Measurements from ENCODE around the gene HIPK1.

The HIPK1 gene

GRCh38 chr1:114025609-114026401, 96.7 kb downstream of the HIPK1 start:
- no peaks in the 10 kb centered on the region for H3K9me3 ChIP-seq (ENCODE audit: low read depth, low read length)

GRCh38 chr1:114026797-114027196, 97.7 kb downstream of the HIPK1 start:
- DNase-seq (ENCODE audit: low read depth, low spot score) = no peak
- TF ChIP-seq POLR2AphosphoS5 (IDR thresholded peaks at IDR 0.05; ENCODE audit: borderline replicate concordance, low read depth, low read length) (no peak), EZH2 (IDR thresholded peaks at IDR 0.05) (no peak), FOXP2 (optimal IDR thresholded peaks at IDR 0.05; ENCODE audit: control extremely low read depth, extremely low read length, insufficient read depth) (no peak)
- H3K36me3 ChIP-seq (ENCODE audit: insufficient read depth, low read length) = no peaks in the 10 kb centered on the region
- H3K4me3 ChIP-seq = no peak overlapping the region
- no peaks in the 10 kb centered on the region for H3K9me3 ChIP-seq (ENCODE audit: low read depth, low read length)
- no peak overlapping the region for H3K9ac ChIP-seq (ENCODE audit: insufficient read length)
- no peak overlapping the region for H3K27ac ChIP-seq

More at GRCh38 chr1:114025609-114026401, 96.7 kb downstream of the HIPK1 start:
- DNase-seq (ENCODE audit: low read depth, low spot score) = no peak
- no peaks in the 10 kb centered on the region for H3K36me3 ChIP-seq (ENCODE audit: insufficient read depth, low read length)
- H3K9ac ChIP-seq (ENCODE audit: insufficient read length) = no peak overlapping the region
- TF ChIP-seq FOXP2 (optimal IDR thresholded peaks at IDR 0.05; ENCODE audit: control extremely low read depth, extremely low read length, insufficient read depth) (no peak), POLR2AphosphoS5 (IDR thresholded peaks at IDR 0.05; ENCODE audit: borderline replicate concordance, low read depth, low read length) (no peak), EZH2 (IDR thresholded peaks at IDR 0.05) (no peak)
- H3K4me3 ChIP-seq = no peak overlapping the region
- H3K27ac ChIP-seq = no peak overlapping the region
